HUES6 (cell line): Measurements from ENCODE around the gene TRH.

Source experiments
- H3K27ac ChIP-seq: 2 replicates; pipeline ENCODE4 v1.7.0; 2013; ENCODE audit warnings: low read depth, mild to moderate bottlenecking, low read length, inconsistent platforms
- H3K27me3 ChIP-seq: 2 replicates; pipeline ENCODE4 v1.6.1; 2013; ENCODE audit warnings: low read length; ENCODE audit not compliant: control insufficient read depth, insufficient read depth
- H3K36me3 ChIP-seq: 2 replicates; pipeline ENCODE4 v1.6.1; 2013; ENCODE audit warnings: low read length; ENCODE audit not compliant: control insufficient read depth, insufficient read depth
- H3K4me1 ChIP-seq: 2 replicates; pipeline ENCODE4 v1.6.1; 2013; ENCODE audit warnings: low read length; ENCODE audit not compliant: control insufficient read depth, insufficient read depth
- H3K4me3 ChIP-seq: 2 replicates; pipeline ENCODE4 v1.5.1; 2013; ENCODE audit warnings: low read depth, low read length
- H3K9ac ChIP-seq: one replicate; pipeline ENCODE4 v1.6.1; 2013; ENCODE audit warnings: mild to moderate bottlenecking, low read length
- H3K9me3 ChIP-seq: 2 replicates; pipeline ENCODE4 v1.6.1; 2013; ENCODE audit warnings: low read depth, low read length; ENCODE audit not compliant: control insufficient read depth, insufficient read depth

TRH gene

DNA sequence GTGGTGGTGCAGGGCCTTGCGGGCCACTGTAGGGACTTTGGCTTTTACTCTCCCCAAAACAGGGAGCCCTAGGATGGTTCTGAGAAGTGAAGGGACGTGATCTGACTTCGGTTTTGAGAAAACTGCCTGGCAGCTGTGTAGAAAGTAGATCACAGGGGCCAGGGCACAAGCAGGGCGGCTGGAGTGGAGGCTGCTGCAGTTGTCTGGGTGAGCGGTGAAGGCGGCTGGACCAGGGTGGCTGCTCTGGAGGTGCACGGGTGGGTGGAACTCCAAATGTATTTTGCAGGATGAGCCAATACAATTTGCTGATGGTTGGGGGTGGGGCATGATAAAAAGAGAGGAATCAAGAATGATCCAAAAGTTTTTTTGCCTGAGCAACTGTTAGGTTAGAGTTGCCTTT lies 29.8 kb upstream of the TRH start:
- Histone ChIP-seq H3K27me3 (peaks cover 4% of the 10 kb centered on the region; the same call in 1 of the 2 replicates), H3K36me3 (no peaks in the 10 kb centered on the region), H3K4me3 (no peak overlapping the region), H3K9me3 (peaks cover 7% of the 10 kb centered on the region), H3K27ac (no peak overlapping the region), H3K9ac (no peak overlapping the region), H3K4me1 (peaks cover 2% of the 10 kb centered on the region; the same call in 1 of the 2 replicates)

GRCh38 chr3:129947538-129948240 lies 26.8 kb upstream of the TRH start:
- H3K36me3 ChIP-seq = no peaks in the 10 kb centered on the region
- no peak overlapping the region for H3K9ac ChIP-seq
- no peak overlapping the region for H3K27ac ChIP-seq
- no peaks in the 10 kb centered on the region for H3K4me1 ChIP-seq
- peaks cover 4% of the 10 kb centered on the region; the same call in 1 of the 2 replicates for H3K27me3 ChIP-seq
- no peak overlapping the region for H3K4me3 ChIP-seq
- peaks cover 7% of the 10 kb centered on the region for H3K9me3 ChIP-seq

DNA sequence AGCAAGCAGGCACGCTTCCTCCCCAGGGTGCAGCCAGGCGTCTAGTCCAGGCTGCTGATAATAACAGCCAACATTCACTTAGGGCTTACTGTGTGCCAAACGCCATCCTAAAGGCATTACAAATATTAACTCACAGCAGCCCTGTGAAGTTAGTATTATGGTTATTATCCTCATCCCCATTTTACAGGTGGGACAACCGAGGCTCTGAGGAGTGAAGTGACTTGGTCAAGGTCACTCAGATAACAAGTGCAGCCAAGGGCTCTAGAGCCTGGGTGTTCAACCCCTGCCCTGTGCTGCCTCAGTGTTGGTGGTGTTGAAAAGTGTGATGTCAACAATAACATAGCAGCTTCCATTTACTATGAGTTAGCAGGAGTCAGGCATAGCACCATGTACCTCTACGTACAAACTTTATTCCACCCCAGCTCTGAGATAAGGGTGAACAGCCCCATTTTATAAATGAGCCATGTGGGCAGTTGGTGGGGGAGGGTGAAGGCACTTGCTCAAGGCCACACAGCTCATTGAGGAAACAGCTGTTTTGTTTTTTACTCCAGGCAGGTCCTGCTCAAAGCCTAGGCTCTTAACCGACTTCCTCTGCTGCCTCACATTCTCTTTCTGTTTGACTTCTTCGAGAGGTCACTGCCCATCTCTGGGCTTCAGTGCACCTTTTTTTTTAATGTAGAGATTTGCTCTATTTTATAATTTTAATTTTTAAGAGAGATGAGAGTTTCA lies 24.0 kb upstream of the TRH start:
- Histone ChIP-seq H3K4me3 (no peak overlapping the region), H3K9me3 (peaks cover 4% of the 10 kb centered on the region), H3K27ac (no peak overlapping the region), H3K27me3 (peaks cover 7% of the 10 kb centered on the region; the same call in 1 of the 2 replicates), H3K36me3 (no peaks in the 10 kb centered on the region), H3K4me1 (no peaks in the 10 kb centered on the region), H3K9ac (no peak overlapping the region)

- H3K4me1 ChIP-seq = no peaks in the 10 kb centered on the region
- H3K27me3 ChIP-seq = peaks cover 7% of the 10 kb centered on the region; the same call in 1 of the 2 replicates
- no peak overlapping the region for H3K4me3 ChIP-seq
- H3K9ac ChIP-seq = no peak overlapping the region
- H3K9me3 ChIP-seq = no peaks in the 10 kb centered on the region
- no peak overlapping the region for H3K27ac ChIP-seq
- H3K36me3 ChIP-seq = no peaks in the 10 kb centered on the region
Observed at GRCh38 chr3:129952556-129953355, 21.8 kb upstream of the TRH start.

DNA sequence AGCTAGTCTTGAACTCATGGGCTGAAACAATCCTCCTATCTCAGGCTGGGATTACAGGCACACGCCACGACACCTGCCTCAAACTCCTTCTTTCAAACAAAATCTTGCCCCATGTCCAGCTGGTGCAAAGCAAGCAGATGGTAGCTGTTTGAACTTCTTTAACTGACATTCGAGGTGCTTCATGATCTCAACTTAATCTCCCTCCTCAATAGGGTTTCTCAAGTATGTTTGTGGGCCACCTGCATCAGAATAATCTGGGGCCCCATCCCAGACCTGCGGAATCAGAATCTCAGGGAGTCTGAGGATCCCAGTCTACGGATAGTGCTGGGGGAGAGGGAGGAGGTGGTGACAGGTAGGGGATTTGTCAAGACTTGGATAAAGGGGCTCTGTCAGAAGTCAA lies 20.9 kb upstream of the TRH start:
- peaks cover 11% of the 10 kb centered on the region; the same call in 1 of the 2 replicates for H3K27me3 ChIP-seq
- H3K4me1 ChIP-seq = no peaks in the 10 kb centered on the region
- H3K36me3 ChIP-seq = no peaks in the 10 kb centered on the region
- H3K27ac ChIP-seq = no peak overlapping the region
- no peak overlapping the region for H3K4me3 ChIP-seq
- H3K9ac ChIP-seq = no peak overlapping the region
- no peaks in the 10 kb centered on the region for H3K9me3 ChIP-seq

- Histone ChIP-seq H3K4me1 (no peaks in the 10 kb centered on the region), H3K4me3 (no peak overlapping the region), H3K9ac (no peak overlapping the region), H3K27me3 (peaks cover 13% of the 10 kb centered on the region; the same call in 1 of the 2 replicates), H3K9me3 (no peaks in the 10 kb centered on the region), H3K36me3 (no peaks in the 10 kb centered on the region), H3K27ac (no peak overlapping the region)
Observed at GRCh38 chr3:129954514-129954913, 20.0 kb upstream of the TRH start.

DNA sequence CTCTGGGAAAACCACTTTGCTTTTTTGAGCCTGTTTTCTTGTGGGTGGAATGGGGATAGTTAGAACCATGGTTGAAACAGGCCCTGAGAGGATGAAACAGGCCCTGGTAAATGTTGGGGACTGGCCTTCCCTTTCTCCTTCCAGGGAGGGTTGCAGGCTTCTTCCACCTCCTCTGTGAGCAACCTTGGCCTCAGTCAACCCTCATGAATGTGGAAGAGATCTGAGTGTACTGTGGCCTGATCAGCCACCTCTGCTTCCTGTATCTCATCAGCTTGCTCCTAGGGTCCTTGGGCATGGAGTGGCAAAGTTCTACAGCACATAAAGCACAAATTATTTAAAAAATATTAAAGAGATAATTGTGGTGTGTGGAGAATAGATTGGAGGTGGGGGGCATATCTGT lies 17.6 kb upstream of the TRH start:
- Histone ChIP-seq H3K9ac (no peak overlapping the region), H3K4me3 (no peak overlapping the region), H3K27me3 (peaks cover 19% of the 10 kb centered on the region; the same call in 1 of the 2 replicates), H3K27ac (no peak overlapping the region), H3K4me1 (no peaks in the 10 kb centered on the region), H3K36me3 (no peaks in the 10 kb centered on the region), H3K9me3 (no peaks in the 10 kb centered on the region)

- Histone ChIP-seq H3K4me3 (no peak overlapping the region), H3K36me3 (no peaks in the 10 kb centered on the region), H3K4me1 (no peaks in the 10 kb centered on the region), H3K9me3 (no peaks in the 10 kb centered on the region), H3K9ac (no peak overlapping the region), H3K27me3 (peaks cover 19% of the 10 kb centered on the region; the same call in 1 of the 2 replicates), H3K27ac (no peak overlapping the region)
Observed at GRCh38 chr3:129958755-129959154, 15.8 kb upstream of the TRH start.

GRCh38 chr3:129961141-129961541 lies 13.4 kb upstream of the TRH start:
- no peaks in the 10 kb centered on the region for H3K4me1 ChIP-seq
- no peak overlapping the region for H3K27ac ChIP-seq
- no peak overlapping the region for H3K4me3 ChIP-seq
- H3K27me3 ChIP-seq = peaks cover 18% of the 10 kb centered on the region
- no peaks in the 10 kb centered on the region for H3K36me3 ChIP-seq
- H3K9me3 ChIP-seq = no peaks in the 10 kb centered on the region
- H3K9ac ChIP-seq = no peak overlapping the region

DNA sequence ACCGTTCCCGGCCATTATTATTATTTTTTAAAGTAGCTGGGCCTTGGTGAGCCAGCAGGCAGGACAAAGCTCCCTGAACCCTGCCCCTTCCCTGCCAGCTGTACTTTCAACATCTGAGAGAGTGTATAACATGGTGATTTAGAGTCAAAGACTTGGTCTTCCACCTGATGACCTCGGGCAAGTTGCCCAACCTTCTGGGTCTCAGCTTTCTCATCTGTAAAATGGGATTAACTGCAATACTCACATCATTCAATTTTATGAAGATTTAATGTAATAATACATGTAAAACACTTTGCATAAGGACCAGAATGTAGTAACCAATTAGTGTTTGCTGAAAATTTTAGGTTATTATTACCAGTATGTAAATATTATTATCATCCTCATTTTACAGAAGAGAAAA lies 11.9 kb upstream of the TRH start:
- H3K4me1 ChIP-seq = no peaks in the 10 kb centered on the region

GRCh38 chr3:129965937-129966336 lies 8.6 kb upstream of the TRH start:
- Histone ChIP-seq H3K27ac (no peak overlapping the region), H3K9me3 (no peaks in the 10 kb centered on the region), H3K36me3 (no peaks in the 10 kb centered on the region), H3K4me1 (peaks cover 5% of the 10 kb centered on the region), H3K4me3 (no peak overlapping the region), H3K9ac (no peak overlapping the region), H3K27me3 (peaks cover 54% of the 10 kb centered on the region)

More for the DNA sequence above, 11.9 kb upstream of the TRH start:
- Histone ChIP-seq H3K9me3 (no peaks in the 10 kb centered on the region), H3K27ac (no peak overlapping the region), H3K9ac (no peak overlapping the region), H3K27me3 (peaks cover 32% of the 10 kb centered on the region), H3K4me3 (no peak overlapping the region), H3K36me3 (no peaks in the 10 kb centered on the region)
